Measurements from ENCODE around the gene NCR1. TPM values are rescaled to one million over a fixed set of nuclear protein-coding genes. Genes with fewer than 3 reads are reported as not detected.
A peak's percentile ranks its signal among the peaks of the same experiment; 100 is the strongest.
"Not testable (repeated sequence)": the region's sequence is repeated elsewhere in the genome, so short reads cannot be mapped to it uniquely, and the experiment has no call there.

Gene NCR1
- total RNA-seq, 1 experiment from 2014 or later = not detected

DNA sequence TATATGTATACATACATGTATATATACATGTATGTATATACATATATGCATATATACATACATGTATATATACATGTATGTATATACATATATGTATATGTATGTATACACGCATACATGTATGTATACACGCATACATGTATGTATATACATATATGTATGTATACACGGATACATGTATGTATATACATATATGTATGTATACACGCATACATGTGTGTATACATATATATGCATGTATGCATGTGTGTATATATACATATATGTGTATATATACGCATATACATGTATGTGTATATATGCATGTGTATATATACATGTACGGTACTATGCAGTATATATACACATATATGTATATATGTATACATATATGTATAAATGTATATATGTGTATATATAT is 2.6 kb upstream of the NCR1 start:
- in situ Hi-C loops (cut with HindIII; ENCODE audit: low pct_unique_long_range_greater_than_20kb, low sequenced_read_pairs) = no loop called here
- no peak for DNase-seq (ENCODE audit: low read depth)

DNA sequence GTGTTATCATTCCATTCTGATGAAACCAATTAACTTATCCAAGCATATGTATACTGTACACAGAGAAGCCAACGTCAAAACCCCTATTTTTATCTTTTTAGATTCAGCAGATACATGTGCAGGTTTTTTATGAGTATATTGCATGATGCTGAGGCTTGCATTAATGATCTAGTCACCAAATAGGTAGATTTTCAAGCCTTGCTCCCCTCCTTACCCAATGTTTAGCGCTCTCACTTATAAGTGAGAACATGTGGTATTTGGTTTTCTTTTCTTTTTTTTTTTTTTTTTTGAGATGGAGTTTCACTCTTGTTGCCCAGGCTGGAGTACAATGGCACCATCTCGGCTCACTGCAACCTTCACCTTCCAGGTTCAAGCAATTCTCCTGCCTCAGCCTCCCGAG is 1.7 kb upstream of the NCR1 start:
- DNase-seq (ENCODE audit: low read depth); in situ Hi-C loops (cut with HindIII; ENCODE audit: low pct_unique_long_range_greater_than_20kb, low sequenced_read_pairs): not testable (repeated sequence)

DNA sequence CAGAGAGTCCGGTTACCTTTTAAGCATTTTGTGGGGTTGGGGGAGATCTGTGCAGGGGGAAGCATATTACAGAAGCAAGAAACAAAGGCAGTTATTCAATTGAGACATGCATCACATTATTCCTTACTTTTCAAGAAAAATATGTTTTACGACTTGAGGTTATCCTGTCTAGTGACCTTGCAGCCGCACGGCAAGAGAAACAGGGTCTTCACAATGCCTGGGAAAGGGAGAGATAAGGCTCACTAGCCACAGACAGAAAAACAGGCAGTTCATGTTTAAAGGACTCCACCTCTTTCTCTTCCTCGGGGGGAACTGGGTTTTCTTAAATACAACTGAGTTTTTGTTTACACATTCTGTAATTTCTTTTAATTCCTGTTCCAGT is 536 bp upstream of the NCR1 start:
- in situ Hi-C loops (cut with HindIII; ENCODE audit: low pct_unique_long_range_greater_than_20kb, low sequenced_read_pairs) = no loop called here
- DNase-seq (ENCODE audit: low read depth) = no peak

DNA sequence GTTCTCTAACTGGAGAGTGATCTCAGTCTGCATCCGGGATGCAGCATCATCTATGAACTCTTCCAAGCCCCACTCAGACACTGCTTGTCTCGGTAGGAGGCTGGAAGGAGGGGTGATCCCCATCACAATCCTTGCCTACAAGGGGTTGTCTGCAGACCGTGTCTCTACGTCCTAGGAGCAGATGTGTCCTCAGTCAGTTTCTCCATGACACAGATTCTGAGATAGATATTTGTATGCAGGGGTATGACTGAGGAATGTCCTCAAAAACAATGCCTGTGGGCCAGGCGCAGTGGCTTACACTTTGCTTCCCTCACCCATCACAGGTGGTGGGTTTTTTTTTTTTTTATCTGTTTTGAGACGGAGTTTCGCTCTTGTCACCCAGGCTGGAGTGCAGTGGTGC is 871 bp downstream of the NCR1 start:
- in situ Hi-C loops (cut with HindIII; ENCODE audit: low pct_unique_long_range_greater_than_20kb, low sequenced_read_pairs) = no loop called here
- no peak for DNase-seq (ENCODE audit: low read depth)

DNA sequence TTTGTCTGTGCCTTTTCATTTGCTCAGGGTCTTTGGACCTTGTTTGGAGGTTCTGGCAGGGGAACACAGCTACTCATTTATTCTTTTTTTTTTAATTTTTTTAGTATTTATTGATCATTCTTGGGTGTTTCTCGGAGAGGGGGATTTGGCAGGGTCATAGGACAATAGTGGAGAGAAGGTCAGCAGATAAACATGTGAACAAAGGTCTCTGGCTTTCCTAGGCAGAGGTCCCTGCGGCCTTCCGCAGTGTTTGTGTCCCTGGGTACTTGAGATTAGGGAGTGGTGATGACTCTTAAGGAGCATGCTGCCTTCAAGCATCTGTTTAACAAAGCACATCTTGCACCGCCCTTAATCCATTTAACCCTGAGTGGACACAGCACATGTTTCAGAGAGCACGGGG is 2.0 kb downstream of the NCR1 start:
- in situ Hi-C loops (cut with HindIII; ENCODE audit: low pct_unique_long_range_greater_than_20kb, low sequenced_read_pairs); DNase-seq (ENCODE audit: low read depth): not testable (repeated sequence)

DNA sequence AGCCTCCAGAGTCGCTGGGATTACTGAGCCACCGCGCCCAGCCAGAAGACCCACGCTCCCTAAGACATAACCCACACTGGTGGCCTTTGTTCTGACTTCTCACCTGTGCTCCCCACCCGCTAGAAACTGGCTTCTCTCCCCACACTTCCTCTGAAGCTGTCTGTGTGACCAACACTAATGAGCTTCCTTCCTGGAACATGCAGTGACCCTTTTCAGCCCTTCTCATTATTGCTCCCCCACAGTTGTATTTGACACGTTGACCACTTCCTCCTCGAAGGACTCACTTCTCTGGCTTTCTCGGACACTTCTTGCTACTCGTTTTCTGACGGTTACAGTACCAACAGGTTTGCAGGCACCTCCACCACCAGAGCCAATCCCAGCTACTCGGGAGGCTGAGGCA is 10.9 kb downstream of the NCR1 start:
- DNase-seq (ENCODE audit: low read depth) = no peak
- in situ Hi-C loops (cut with HindIII; ENCODE audit: low pct_unique_long_range_greater_than_20kb, low sequenced_read_pairs) = no loop called here

DNA sequence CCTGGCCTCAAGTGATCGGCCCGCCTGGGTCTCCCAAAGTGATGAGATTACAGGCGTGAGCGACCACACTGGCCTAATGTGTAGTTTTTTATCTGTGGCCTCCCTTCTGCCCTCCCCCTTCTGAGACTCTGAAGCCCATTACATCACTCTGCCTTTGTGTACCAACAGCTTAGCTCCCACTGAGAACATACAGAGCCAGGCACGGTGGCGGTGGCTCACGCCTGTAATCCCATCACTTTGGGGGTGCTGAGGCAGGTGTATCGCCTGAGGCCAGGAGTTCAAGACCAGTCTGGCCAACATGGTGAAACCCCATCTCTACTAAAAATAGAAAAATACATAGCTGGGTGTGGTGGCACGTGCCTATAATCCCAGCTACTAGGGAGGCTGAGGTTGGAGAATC is 12.6 kb downstream of the NCR1 start:
- no peak for DNase-seq (ENCODE audit: low read depth)
- in situ Hi-C loops (cut with HindIII; ENCODE audit: low pct_unique_long_range_greater_than_20kb, low sequenced_read_pairs) = no loop called here

DNA sequence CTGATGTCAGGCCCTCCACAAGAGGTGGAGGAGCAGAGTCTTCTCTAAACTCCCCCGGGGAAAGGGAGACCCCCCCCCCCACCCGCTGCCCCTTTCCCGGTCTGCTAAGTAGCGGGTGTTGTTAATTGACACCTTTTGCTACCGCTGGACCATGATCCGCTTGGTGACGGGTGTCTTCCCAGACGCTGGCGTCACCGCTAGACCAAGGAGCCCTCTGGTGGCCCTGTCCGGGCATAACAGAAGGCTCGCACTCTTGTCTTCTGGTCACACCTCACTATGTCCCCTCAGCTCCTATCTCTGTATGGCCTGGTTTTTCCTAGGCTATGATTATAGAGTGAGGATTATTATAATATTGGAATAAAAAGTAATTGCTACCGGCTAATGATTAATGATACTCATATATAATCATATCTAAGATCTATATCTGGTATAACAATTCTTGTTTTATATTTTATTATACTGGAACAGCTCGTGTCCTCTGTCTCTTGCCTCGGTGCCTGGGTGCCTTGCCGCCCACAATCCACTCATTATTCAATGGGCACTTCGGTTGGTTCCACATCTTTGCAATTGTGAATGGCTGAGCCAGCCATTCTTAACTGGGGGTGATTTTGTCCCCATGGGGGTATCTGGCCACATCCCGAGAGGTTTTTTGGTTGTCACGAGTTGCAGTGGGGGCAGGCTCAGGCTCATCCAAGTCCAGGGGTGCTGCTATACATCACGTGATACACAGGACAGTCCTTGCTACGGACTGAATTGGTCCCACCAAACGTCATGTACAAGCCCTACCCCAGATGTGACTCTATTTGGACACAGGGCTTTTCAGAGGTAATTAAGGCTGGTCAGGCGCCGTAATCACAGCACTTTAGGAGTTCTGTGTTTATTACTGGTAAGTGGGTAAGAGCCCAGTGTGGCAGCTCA is 14.0 kb downstream of the NCR1 start:
- peak; percentile 28 for DNase-seq (ENCODE audit: low read depth)
- in situ Hi-C loops (cut with HindIII; ENCODE audit: low pct_unique_long_range_greater_than_20kb, low sequenced_read_pairs) = not testable (repeated sequence)

DNA sequence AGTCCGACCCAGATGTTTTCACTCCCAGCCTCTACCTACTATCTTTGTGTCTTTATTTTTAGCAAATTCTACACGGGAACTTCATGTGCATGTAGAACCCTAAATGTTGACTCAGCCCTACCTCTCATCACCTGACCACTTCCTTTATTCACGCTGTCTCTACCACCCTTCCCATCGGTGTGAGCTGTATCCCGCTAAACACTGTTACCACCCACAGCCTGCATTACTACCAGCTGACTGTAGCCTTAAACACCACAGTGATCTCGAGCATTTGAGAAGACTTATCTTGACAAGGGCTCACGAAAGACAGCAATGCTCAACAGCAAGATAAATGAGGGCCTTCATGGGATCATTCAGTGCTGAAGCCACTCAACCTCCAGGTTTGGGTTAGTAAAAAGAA is 15.1 kb downstream of the NCR1 start:
- DNase-seq (ENCODE audit: low read depth) = no peak
- in situ Hi-C loops (cut with HindIII; ENCODE audit: low pct_unique_long_range_greater_than_20kb, low sequenced_read_pairs) = no loop called here

DNA sequence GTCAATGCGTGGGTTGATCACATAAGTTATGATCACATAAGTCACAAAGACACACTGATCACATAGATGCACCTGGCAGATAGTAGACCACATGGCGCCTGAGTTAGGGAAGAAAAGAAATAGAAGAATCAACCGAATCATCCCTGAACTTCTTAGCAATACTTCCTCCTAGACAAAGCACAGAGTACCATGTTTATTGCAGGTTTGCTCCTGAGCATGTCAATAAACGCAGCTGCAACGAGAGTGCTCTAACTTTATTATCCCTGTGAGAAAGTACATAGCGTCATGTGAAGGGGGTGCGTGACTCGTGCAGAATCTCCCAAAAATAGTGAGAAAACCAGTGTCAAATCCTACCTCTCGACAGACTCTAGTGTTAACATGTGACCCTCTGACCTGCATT is 17.3 kb downstream of the NCR1 start:
- in situ Hi-C loops (cut with HindIII; ENCODE audit: low pct_unique_long_range_greater_than_20kb, low sequenced_read_pairs) = no loop called here

DNA sequence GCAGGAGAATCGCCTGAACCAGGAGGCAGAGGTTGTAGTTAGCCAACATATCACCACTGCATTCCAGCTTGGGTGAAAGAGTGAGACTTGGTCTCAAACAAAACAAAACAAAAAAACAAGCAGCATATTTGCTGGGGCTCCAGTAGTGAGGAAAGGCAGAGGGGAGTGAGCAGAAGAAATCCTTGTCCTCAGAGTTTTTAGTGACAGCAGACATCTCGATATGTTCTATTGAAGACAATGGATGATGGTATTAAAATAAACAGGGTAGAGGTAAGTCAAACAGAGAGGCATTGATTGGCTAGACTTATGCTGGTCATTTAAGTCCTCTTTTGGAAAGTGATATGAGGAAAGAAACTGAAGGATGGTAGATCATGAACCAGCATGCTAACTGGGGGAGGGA is 22.4 kb downstream of the NCR1 start:
- peak; percentile 42 for DNase-seq (ENCODE audit: low read depth)
- in situ Hi-C loops (cut with HindIII; ENCODE audit: low pct_unique_long_range_greater_than_20kb, low sequenced_read_pairs) = no loop called here

More for the DNA sequence above, 17.3 kb downstream of the NCR1 start:
- no peak for DNase-seq (ENCODE audit: low read depth)

DNA sequence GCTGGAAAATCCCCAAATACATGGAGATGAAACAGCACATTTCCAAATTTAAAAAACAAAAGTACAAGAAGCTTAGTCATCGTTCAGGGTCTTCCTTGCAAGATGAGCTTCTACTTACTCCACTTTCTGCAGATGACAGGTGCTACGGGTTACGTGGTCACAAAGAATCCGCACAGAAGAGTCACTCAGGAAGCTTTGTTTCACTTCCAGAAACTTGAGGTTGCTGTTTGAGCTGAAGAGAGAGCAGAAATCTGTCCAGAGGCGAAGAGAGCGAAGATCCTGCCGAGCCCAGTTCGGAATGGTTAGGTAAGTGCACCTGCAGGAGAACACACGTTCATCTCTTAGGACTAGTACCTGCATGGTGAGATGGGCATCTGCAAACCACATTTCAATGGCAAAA is 32.0 kb downstream of the NCR1 start:
- in situ Hi-C loops (cut with HindIII; ENCODE audit: low pct_unique_long_range_greater_than_20kb, low sequenced_read_pairs) = no loop called here
- no peak for DNase-seq (ENCODE audit: low read depth)

DNA sequence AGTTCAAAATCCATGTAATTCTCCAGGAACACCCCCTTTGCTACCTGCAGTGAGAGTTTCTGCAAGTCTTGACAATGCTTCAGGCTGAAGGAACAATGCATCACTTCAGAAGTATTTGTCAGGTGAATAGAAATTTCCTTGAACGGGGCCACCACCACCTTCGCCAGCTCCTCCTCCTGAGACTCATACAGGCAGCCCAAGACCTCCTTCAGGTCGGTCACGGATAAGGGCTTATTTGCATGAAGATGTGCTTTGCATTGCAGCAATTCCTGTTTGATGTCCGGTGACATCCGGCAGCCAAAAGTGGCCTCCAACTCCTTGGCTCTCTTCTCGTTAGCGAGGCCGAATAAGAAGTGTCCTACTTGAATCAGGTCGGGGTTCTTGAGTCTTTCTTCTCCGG is 33.0 kb downstream of the NCR1 start:
- in situ Hi-C loops (cut with HindIII; ENCODE audit: low pct_unique_long_range_greater_than_20kb, low sequenced_read_pairs) = no loop called here
- DNase-seq (ENCODE audit: low read depth) = no peak

DNA sequence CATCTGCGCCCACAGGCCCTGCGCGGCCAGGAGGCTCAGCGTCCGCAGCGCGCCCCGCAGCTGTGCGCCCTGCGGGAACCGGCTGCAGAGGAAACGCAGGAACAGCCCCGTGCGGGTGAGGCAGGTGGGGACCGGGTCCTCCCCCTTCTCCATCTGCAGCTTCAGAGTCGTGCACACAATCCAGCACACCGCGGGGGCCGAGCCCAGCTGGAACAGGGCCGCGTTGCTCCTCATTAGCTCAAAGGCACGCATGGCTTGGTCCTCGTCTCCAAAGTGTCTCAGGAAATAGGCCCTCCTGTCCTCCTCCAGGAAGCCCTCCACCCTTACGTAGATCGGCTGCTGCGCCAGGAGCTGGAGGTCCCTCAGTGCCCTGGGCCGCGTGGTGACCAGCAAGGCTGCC is 33.6 kb downstream of the NCR1 start:
- in situ Hi-C loops (cut with HindIII; ENCODE audit: low pct_unique_long_range_greater_than_20kb, low sequenced_read_pairs); DNase-seq (ENCODE audit: low read depth): not testable (repeated sequence)

DNA sequence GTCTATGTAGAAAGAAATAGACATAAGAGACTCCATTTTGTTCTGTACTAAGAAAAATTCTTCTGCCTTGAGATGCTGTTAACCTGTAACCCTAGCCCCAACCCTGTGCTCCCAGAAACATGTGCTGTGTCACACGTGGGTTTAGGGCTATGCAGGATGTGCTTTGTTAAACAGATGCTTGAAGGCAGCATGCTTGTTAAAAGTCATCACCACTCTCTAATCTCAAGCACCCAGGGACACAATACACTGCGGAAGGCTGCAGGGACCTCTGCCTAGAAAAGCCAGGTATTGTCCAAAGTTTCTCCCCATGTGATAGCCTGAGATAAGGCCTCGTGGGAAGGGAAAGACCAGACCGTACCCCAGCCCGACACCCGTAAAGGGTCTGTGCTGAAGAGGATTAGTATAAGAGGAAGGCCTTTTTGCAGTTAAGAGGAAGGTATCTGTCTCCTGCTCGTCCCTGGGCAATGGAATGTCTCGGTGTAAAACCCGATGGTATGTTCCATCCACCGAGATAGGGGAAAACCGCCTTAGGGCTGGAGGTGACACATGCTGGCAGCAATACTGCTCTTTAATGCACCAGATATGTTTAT is 37.9 kb downstream of the NCR1 start:
- DNase-seq (ENCODE audit: low read depth); in situ Hi-C loops (cut with HindIII; ENCODE audit: low pct_unique_long_range_greater_than_20kb, low sequenced_read_pairs): not testable (repeated sequence)

DNA sequence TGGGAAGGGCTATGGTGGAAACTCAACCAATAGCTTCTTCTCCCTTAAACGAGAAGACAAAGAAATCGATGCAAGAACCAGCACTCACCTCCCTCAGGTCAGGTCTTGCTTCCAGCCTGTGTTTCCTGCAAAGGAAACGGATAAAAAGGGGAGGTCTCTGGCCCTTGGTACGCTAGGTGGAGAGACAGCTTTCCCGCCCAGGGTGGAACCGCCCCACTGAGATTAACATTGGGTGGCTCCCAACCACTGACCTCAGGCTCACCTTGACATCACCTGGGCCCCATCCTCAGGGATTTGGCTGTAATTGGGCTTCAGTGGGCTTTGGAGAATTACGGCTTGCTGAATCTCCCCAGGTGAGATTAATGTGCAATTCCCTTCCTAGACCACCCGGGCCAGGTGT is 41.4 kb downstream of the NCR1 start, which contains the start of gene NLRP7:
Gene NLRP7 (minus strand): TSS at position 150 of the 400 bp plus-strand sequence.
- no peak for DNase-seq (ENCODE audit: low read depth)
- in situ Hi-C loops (cut with HindIII; ENCODE audit: low pct_unique_long_range_greater_than_20kb, low sequenced_read_pairs) = no loop called here

DNA sequence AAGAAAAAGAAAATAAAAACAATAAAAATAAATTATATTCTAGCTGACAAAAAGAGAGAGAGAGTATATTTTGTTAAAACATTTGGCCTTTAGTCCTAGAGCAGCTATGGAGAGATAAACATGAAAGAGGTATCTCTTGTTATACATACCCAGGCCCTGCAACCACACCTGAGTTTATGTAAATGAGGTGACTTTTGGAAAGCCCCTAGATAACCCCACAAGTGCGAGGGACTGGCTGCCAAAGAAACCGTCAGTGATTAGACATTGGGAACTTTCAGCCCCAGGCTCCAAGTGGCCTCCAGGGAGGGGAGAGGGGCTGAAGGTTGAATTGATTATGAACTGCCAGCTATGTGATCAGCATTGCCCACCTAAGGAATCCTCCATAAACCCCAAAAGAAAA is 43.5 kb downstream of the NCR1 start:
- no peak for DNase-seq (ENCODE audit: low read depth)
- in situ Hi-C loops (cut with HindIII; ENCODE audit: low pct_unique_long_range_greater_than_20kb, low sequenced_read_pairs) = no loop called here

DNA sequence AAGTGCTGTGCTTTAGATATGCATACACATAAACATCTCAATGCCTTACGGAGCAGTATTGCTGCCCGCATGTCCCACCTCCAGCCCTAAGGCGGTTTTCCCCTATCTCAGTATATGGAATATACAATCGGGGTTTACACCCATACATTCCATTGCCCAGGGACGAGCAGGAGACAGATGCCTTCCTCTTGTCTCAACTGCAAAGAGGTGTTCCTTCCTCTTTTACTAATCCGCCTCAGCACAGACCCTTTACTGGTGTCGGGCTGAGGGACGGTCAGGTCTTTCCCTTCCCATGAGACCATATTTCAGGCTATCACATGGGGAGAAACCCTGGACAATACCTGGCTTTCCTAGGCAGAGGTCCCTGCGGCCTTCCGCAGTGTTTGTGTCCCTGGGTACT is 44.6 kb downstream of the NCR1 start:
- in situ Hi-C loops (cut with HindIII; ENCODE audit: low pct_unique_long_range_greater_than_20kb, low sequenced_read_pairs); DNase-seq (ENCODE audit: low read depth): not testable (repeated sequence)

DNA sequence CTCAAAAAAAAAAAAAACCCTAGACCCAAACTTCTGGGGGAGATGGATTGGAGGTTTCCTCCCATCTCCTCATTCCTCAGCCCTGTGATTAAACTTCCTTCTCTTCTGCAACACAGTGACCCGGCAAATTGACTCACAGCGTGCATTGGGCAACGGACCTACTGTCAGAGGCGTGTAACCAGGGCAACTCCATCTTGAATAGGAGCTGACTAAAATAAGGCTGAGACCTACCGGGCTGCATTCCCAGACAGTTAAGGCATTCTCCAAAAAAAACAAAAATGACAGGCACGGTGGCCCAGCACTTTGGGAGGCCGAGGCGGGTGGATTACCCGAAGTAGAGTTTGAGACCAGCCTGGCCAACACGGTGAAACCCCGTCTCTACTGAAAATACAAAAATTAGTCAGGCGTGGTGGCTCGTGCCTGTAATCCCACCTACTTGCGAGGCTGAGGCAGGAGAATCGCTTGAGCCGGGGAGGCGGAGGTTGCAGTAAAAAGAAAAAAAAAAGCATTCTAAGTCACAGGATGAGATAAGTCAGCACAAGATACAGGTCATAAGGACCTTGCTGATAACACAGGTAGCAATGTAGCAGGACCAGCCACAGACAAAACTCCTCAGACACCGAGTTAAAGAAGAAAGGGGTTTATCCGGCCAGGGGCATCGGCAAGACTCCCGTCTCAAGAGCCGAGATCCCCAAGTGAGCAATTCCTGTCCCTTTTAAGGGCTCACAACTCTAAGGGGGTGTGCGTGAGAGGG is 46.8 kb downstream of the NCR1 start:
- DNase-seq (ENCODE audit: low read depth) = peak; percentile 96
- in situ Hi-C loops (cut with HindIII; ENCODE audit: low pct_unique_long_range_greater_than_20kb, low sequenced_read_pairs) = no loop called here
